Activated CD4-positive, alpha-beta T cell treated with anti-CD3 and anti-CD28 coated beads, Interleukin-2, Interleukin-6, amounts not matched to agents 100 ng/mL and 50 ng/mL, durations not matched to agents 16 hours and 8 hours (primary cell): Measurements from ENCODE around the gene UBE2G1.
"Not testable (repeated sequence)": the region's sequence is repeated elsewhere in the genome, so short reads cannot be mapped to it uniquely, and the experiment has no call there.

Experiments used
- DNase-seq: peaks from one replicate; pipeline ENCODE4 v3.0.0-alpha.2; 2020

Gene UBE2G1

DNA sequence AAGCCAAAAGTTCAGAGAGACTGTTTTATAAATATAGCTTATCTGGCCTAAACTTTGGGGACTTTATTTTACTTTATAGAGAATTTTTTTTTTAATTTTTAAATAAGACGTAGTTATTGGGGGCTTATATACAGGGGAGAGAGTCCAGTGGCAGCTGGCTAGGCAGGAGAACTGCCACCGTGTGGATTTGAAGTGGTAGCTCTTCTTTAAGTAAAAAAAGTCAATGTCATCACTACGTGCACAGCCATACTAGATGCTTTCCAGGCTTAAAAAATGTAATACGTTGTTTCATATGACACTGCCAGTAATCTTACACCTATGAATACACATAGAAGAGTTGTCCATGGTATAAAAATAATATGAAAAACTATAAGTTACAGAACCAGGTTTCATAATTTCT, 70.8 kb downstream of the UBE2G1 start:
- no peak for DNase-seq

DNA sequence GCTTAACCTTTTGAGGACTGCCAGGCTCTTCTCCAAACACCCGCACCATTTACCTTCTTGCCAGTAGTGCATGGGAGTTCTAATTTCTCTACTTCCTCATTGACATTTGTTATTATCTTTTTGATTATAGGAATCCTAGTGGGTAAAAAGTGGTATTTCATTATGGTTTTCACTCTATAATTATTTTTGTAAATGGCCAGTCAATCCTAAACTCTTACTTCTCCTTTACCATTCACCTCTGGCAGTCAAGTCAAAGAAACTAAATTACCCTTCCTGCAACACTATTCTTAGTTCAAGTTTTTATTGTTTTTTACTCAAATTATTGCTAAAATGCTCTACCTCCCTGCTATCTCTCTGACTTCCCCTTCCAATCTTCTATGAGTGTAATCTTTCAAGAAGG, 72.9 kb downstream of the UBE2G1 start:
- no peak for DNase-seq

DNA sequence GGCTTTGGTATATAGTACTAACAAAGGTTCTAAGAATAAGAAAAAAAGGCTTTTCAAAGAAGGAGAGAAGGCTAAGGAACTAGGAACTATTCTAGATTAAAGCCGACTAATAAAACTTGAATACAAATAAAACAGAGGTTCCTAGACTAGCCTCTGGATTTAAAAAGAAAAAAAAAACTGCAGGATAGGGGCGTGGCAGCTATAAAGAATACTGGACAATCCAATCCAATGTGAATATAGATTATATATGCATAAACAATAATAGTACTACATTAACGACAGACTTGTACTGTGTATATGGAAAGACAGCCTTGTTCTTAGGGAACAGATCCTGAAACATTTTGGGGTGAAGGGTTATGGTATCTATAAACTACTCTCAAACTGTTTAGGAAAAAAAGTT, 78.8 kb downstream of the UBE2G1 start:
- DNase-seq: no peak

DNA sequence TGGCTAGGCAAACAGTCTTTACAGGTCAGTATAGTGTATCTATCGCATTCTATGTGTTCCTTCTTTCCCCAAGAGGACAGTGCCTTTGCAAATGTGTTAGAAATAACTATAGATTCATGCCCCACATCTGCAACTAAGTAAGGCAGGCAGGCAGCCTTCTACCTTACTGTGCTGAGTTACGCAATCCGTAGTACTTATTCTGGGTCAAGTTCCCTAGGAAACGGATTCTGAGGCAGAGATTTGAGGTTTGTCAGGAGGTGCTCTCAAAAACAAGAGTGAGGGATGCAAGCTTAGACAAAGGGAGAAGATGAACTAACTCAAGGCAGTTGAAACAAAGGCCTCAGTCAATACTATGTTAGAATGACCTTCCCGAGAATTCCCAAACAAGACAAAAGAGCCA, 90.0 kb downstream of the UBE2G1 start:
- no peak for DNase-seq

DNA sequence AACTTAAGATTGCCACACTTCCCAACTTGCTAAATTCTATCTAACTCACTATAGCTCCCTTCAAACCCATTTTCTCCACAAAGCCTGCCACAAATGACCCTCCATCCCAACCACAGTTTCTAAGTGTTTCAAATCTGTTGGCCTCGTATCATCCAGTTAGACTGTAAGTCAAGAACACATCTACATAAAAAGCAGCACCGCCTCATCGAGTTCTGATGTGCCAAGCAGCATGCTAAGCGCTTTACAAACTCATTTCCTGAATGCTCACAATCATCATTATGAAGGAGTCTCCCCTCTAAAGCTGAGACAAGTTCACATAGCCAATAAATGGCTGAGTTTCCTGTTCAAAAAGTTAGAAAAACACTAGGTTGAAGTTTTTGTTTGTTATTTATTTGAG, 93.5 kb downstream of the UBE2G1 start:
- DNase-seq: no peak

DNA sequence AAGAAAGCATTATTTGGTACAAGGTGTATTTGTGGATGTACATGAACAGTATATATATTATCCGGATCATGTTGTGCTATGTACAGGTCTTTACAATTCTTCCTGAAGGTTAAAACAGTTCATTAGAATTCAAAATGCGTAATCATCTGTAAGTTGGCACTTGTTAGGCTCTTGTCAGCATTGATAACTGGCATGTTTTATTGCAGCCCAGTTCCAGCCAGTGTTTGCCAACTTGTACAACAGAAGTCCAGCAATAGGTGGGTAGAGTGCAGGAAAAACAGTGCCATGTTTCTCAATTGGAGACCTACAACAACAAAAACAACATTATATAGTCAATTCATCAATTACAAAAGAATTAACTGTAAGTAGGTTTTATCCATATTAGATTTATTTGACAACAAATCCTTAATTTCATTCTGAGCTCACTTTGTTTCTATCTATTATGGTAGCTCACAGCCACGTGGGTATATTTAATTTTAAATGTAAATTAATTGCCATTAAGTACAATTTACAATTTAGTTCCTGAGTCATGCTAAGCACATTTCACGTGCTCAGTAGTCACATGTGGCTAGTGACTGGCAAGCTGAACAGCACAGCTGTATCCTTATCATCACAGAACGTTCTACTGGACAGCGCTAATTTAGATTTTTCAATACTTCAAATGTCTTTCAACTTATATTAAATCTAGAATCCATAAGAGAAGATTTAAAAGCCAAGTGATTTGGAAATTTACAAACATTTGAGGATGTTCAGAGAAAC, 94.1 kb downstream of the UBE2G1 start:
- DNase-seq: no peak

DNA sequence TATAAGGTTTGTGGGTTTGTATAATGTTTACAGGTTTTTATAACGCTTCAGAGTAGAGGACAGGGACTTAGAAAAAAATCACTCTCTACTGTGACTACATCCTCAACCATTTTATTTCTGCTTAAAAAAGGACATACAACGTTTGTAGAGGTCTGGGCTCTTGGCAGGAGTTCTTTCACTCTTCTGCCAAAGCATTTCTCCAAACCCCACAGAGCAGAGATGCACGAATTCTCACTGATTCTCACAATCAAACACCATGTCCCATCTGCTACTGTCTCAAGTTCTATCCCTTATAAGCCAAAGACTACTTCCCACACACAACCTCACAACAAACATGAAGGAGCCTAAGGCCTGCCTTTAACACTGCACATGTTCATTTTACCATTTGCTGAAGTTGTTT, 95.7 kb downstream of the UBE2G1 start:
- no peak for DNase-seq

DNA sequence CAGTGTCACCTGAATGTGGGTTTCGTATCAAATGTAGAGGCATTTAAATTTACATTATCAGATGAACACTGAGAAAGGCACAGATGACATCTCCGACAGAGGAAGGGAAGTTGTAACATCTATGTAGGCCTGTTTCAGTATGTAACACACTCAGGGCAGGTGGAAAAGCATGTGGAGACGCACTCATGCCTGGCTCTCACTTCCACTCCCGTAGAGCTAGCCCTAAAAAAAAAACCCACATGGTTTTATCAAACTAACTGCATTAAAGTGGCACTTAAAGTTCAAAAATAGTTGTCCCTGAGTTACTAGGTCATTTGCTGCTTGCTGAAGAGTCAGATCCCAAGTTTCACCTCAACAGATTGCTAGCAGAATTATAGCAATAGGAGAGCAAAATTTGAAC, 96.6 kb downstream of the UBE2G1 start:
- DNase-seq: no peak

DNA sequence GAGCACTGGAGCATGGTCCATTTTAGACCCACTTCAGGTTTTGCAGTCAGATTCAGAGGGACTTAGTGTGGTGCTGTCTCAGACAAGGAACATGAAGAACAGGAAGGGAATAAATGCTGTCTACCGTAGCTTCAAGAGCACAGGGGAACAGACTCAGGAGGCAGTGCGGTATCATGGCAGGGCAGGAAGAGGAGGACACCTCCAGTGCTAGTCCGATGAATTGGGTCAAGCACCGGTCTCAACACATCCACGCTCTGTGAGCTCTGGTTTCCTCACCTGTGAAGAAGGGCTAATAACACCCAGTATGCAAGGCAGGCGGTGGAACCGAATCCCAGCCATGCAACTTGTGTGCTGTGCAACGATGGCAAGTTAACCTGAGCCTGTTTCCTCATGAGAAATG, 99.1 kb downstream of the UBE2G1 start:
- no peak for DNase-seq

DNA sequence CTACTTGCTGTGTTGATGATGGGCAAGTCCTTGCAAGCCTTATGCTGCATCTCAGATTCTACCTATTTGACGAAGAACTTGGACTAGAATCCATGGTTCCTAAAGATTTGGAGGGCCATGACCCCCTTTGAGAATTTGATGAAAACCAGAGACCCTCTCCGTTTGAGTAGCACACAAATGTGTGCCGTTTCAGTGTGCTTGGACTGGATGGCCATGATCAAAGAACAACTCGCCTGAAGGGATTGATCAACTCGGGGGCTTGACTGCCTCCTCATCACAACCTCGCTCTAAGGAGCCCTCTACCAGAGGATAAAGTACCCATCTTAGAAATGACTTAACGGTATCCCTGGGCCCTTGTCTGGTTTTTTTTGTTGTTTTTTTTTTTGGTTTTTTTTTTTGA, 99.9 kb downstream of the UBE2G1 start:
- DNase-seq: no peak

DNA sequence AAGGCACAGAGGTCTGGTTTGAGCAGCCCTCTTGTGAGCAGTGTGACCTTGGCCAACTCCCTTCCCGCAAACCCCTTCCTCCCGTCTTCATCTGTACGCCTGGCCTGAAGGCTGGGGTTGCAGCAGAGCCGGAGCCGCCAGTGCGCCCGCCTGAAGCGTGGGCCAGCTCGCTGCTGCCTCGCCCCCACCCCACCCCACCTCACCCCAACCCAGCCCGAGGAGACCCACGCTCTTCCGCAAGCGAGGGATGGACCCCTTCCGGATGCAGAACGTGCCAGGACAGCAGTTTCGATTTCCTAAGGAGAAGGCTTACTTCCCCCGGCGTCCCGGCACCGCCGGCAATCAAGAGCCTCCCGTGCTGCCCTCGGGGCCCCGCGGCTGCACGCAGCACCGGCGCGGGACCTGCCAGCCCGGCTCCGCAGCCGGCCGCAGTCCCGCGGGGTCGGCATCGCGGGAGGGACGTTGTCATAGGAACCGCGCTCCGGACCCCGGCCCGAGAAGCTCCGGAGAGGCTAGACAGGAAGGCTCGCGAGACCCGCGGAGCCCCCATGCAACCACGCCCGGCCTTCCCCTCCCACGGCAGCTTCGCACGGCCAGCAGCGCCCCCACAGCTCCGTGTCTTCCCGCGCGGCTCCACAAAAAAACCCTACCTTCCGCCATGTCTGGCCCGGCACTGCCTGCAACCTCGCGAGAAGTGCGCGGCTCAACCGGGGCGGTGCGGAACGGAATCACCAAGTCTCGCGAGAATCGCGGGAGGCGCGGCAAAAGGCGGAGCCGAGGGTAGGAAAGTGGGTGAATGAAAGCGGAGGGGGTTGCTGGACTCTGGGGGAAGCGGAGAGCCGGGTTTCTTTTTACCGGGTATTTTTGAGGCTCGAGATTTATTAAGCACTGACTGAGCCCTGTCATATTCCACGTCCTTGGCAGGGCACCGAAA, 102.9 kb downstream of the UBE2G1 start, which contains the start of gene ANKFY1:
Gene ANKFY1, minus strand, starts transcription at position 698 of the 934 bp plus-strand sequence. Its CDS starts 38 bp downstream, at position 660.
- DNase-seq: peak; percentile 98

DNA sequence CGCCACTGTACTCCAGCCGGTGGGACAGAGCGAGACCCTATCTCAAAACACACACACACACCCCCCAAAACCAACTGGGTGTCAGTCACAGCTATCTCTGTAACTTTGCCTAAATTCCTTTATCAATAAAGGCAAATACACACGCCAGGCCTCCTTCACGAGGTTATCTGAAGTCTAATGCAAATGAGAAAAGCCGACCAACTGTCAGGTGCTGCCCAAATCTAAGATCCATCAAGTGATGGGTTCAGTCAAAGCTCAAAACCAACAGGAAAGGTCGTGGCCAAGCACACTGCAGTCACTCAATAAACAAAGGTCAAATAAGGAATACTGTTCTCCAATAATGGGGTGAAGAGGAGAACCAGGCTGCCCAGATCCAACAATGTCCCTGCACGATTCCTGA, 103.8 kb downstream of the UBE2G1 start:
- DNase-seq: no peak

DNA sequence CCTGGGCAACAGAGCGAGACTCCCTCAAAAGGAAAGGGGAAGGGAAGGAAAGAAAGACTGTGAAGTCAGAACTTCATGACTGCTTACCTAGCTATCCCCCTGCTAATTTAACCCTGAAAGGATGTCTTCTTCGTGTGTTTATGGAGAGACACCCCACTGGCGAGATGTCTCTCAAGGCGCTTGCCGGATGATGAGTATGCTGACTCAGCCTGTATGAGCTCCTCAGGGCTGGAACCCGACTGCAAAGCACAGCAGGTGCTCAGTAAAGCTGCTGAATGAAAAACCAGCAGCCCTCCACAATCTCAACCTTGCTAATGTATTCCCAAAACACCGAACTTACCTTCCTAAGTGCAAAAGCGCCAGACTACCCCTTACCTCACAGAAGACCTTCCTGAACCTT, 105.0 kb downstream of the UBE2G1 start:
- DNase-seq: no peak

DNA sequence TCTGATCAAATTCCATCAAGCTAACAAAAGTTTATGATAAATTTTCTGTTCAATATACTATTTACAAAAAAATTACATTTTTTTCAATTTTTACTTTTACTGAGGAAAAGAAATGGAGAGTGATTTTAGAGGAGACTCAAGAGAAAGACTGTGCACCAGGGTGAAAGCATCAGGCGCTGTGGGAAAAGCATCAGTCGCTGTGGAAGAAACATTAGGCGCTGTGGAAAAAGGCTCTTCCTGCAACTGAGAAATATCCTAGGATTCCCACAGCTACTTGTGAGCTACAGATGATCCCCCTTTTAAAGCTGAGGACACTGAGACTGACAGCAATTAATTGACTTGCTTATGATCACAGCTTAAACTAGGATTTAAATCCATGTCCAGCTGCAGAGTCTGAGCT, 107.6 kb downstream of the UBE2G1 start:
- DNase-seq: no peak

DNA sequence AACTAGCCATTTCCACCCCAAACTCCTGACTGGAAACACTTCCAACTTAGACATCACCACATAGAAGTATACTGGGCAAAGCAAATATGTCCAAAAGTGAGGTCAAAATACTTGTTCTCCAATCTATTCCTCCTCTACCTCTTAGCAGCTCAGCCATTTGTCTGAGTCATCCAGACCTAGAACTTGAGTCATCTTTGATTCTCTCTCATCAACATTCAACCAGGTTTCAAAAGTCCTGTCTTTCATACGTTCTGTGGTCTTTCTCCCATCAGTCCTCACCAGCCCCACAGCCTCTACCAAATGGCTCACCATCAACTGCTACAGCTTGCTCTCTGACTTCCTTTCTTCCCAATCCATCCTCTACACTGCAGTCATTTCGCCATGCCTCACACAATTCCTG, 109.5 kb downstream of the UBE2G1 start:
- DNase-seq: peak; percentile 38

DNA sequence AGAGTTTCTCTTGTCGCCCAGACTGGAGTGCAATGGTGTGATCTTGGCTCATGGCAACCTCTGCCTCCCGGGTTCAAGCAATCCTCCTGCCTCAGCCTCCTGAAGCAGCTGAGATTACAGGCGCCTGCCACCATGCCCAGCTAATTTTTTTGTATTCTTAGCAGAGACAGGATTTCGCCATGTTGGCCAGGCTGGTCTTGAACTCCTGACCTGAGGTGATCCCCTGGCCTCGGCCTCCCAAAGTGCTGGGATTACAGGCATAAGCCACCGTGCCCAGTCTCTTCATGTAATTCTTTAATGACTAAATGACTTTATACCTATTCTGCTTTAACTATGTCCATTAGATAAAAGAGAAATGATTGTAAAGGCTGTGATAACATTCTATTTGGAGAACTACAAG, 111.2 kb downstream of the UBE2G1 start:
- DNase-seq: not testable (repeated sequence)

DNA sequence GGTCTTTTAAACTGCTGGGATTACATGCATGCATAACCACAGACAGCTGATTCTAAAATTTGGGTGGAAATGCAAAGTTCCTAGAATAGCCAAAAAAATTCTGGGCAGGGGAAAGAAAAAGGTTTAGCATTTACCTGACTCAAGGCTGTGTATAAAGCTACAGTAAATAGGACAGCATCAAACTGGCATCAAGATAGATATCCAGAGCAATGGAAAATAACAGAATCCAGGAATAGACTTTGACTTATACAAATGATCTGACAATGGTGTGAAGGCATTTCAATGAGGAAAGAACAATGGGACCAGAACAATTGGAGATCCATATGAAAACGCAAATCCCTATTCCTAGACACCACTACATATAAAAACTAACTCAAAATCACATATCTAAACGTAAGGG, 115.6 kb downstream of the UBE2G1 start:
- DNase-seq: no peak

DNA sequence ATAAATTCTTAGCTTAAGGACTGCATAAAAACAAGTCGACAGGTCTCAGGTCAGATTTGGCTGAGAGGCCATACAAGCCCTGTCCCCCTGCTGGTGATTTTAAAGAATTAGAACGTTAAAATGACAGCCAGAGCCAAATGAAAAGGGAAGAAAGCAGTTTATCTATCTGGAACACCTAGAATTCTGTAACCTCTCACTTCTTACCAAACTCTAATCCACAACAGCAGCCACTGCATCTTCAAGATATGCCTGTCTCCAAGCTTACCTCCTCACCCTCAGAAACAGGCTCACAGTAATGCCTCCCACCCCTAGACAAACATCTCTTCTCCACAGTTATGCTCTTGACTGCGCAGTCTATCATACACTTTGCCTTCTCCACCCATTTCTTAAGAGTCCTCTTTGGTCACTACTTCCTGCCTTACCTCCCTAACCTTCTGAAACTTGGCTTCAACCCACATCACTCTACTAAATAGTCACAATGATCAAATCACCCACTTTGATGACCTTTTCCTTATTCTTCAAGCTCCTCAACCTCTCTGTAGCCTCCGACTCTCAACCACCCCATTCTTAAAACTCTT, 116.9 kb downstream of the UBE2G1 start:
- peak; percentile 28 for DNase-seq

DNA sequence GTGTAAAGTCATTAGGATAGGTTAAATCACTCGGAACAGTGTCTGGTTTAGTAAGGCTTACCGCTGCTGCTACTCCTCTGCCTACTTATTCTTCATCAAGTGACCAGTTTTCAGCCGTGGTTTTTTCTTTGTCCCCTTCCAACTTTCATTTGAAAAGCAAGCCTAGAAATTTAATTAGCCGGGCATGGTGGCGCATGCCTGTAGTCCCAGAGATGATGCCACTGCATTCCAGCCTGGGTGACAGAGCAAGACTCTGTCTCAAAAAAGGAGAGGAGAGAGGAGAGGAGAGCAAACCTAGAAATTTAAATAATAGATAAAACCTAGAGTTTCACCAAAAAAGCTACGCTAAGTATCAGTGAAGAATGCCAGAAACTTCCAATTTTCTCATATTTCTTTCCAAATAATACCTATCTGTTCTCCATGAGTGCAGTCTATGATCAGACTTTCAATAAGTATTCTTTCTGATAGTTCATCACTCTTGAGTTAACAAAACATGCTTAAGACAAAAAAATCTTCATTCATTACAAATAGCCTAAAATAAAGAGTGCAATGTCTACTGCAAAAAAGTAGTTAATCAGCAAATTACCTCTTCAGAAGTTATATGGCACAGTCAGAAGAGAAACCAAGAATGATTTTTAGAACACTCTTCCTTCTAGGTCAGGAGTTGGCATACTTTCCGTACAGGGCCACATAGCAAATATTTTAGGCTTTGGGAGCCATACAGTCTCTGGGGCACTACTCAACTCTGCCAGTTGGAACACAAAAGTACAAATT, 117.8 kb downstream of the UBE2G1 start:
- DNase-seq: no peak

DNA sequence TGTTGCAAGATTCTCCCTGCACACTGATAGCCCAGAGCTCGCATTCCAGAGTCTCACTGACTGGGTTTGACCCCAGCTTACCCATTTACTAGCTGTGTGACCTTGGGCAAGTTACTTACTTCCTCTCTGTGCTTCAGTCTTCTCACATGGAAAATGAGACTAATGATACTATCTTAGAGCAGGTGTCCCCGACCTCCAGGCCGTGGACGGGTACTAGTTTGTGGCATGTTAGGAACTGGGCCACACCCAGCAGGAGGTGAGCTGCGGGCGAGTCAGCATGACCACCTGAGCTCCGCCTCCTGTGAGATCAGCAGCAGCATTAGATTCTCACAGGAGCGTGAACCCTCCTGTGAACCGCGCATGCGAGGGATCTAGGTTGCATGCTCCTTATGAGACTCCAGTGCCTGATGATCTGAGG, 118.5 kb downstream of the UBE2G1 start:
- no peak for DNase-seq

DNA sequence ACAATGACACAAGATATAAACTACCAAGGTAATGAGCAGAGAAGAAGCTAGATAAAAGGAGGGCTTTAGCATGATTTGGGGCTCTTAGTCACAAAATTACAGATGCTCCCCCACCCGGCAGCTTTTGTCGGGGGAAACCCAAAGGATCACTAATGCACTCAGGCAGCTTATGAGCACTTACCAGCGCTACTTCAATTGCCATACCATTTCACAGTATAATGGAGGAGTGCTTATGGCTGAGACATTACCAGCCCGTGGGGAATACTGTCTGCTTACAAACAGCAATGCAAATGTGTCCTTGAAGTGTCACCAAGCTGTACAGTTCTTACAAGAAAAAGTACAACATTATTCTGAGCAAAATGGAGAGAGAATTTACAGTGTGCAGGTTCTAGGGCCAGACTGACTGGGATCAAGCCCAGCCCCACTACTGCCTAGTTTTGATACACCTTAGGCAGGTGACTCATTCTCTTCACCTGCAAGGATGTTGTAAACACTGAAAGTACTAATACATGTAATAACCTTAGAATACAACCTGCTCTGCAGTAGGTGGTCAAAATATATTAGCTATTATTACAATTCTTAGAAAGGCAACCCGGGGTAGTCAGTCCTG, 119.0 kb downstream of the UBE2G1 start:
- DNase-seq: no peak

DNA sequence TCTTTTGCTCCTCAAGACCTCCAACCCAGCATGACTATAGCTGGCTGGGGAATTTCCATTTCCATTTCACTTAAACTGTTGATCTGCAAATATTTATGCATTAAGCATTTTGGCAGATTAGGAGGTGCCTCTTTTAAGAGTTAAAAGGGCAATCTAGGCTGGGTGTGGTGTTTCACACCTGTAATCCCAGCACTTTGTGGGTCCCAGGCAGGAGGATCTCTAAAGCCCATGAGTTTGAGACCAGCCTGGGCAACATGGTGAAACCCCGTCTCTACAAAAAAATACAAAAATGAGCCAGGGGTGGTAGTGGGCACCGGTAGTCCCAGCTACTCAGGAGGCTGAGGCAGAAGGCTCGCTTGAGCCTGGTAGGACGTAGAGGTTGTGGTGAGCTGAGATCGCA, 119.8 kb downstream of the UBE2G1 start:
- DNase-seq: no peak

DNA sequence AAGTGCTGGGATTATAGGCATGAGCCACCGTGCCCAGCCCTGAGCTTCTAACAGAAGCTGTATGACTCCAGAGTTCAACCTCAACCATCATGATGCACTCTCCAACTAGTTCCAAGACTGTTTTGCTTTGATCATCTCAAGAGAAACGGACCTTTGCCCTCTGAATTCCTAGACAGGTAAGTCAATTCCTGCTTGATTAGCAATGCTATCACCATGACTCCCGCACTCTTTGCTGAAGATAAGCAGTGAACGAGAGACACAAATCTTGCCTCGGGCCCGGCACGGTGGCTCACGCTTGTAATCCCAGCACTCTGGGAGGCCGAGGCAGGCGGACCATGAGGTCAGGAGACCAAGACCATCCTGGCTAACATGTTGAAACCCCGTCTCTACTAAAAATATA, 124.9 kb downstream of the UBE2G1 start:
- DNase-seq: no peak
